Activated effector memory CD4-positive, alpha-beta T cell treated with anti-CD3 and anti-CD28 coated beads, Interleukin-2, amount 50 U/mL, for 16 hours (primary cell): ENCODE results near the gene DFFA.
"Not testable (repeated sequence)": the region's sequence is repeated elsewhere in the genome, so short reads cannot be mapped to it uniquely, and the experiment has no call there.

Source experiments
- DNase-seq: peaks from one replicate; pipeline ENCODE4 v3.0.0-alpha.2; 2020

Gene DFFA

DNA sequence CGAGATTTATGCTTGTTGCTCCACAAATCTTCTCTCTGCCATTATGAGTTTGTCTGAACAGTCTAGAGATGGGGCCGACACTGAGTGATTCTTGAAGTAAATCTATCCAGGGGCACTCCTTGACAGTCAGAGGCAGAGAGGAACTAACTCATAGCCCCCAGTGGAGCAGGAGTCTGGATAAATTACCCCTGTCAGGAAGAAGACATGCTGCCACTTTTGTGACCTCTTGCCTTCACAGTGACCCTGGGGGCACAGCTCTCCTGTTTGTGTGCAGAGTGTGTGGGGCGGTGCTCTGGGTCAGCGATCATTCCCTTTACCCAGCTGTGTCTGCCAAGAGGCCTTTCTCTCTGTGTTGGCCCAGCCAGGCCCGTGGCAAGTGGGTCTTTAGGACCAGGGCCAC lies 31.9 kb upstream of the DFFA start:
- DNase-seq: peak; percentile 60

DNA sequence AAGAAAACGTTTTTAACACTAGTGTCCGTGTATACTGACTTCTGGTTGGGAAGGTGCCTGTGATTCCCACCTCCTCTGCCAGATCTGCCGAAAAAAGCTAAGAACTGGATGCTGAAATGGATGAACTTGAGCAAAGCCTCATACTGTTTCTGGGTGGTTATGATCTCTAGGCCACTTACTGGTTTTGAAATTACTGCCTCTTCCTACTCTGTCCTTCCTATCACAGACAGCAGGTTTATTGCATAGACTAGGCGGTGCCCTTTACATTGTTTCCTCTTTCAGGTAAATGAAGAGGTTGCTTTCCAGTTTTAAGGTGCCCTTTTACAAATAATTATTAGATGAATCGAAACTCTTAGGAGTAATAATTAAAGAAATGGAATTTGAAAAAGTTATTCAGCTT lies 29.9 kb upstream of the DFFA start:
- no peak for DNase-seq

DNA sequence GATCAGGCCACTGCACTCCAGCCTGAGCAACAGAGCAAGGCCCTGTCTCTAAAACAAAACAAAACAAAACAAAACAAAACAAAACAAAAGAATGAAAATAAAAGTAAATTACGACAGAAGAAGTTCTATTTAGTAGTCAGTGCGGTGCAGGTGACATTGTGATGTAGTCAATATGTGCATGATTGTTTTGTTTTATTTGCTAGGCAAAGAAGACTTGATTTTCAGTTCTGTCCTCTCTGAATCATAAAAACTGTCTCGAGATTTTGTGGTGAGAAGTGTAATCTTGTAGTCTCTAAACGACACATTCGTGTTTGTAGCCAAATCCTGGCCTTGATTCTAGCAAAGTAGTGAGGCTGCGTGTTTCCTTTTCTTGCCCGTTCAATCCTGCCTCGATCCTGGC lies 25.9 kb upstream of the DFFA start:
- DNase-seq: no peak

DNA sequence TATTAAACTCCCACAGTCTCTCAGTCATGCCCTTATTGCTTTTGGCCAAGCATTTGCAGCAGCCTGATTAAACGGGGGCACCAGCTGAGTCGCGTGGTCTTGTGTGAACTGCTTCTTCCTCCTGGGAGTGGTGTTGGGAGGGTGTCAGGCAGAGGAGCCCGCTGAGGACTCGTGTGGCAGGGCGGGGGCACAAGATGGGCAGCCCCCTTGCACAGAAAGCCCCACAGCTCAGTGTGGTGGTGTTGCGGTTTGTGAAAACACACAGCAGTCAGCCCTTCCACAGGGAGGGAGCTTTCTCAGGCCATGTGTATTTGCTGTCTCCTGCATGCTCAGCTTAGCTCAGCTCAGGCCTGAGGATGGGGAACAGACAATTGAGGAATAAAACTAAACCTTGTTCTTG lies 24.8 kb upstream of the DFFA start:
- DNase-seq: no peak

DNA sequence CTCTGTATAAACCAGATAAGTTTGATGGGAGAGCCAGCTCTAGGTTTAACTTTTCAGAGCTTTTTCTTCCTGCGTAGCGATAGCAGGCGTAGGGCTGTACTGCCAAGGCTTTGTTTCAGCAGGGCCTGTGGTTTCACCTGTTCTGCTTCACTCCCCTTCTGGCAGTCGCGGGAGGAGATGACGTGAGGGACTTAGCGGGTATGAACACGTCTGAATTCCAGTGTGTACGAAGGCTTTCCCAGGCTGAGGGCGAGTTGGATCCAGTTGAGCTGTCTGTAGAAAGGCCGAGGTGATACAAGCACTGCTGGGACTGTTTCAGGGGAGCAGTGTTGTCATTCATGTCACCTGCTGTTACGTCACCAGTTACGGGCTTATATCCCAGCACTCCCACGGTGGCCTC lies 23.6 kb upstream of the DFFA start:
- DNase-seq: peak; percentile 65

DNA sequence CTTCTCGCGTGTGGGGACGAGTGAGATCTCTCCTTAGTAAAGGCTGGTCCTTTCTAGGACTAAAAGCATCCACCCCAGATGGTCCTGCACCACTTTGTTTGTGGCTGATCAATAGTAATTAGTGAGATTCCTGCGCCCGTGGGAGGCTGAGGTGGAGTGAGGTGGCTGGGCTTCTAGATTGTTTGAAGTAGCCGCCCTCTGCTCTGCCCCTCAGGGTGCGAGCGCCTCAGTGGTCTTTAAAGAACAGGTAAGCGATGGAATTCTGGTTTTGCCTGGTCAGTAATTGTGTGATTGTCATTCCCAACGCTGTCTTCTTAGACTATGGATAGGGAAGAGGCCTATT lies 23.1 kb upstream of the DFFA start:
- no peak for DNase-seq

DNA sequence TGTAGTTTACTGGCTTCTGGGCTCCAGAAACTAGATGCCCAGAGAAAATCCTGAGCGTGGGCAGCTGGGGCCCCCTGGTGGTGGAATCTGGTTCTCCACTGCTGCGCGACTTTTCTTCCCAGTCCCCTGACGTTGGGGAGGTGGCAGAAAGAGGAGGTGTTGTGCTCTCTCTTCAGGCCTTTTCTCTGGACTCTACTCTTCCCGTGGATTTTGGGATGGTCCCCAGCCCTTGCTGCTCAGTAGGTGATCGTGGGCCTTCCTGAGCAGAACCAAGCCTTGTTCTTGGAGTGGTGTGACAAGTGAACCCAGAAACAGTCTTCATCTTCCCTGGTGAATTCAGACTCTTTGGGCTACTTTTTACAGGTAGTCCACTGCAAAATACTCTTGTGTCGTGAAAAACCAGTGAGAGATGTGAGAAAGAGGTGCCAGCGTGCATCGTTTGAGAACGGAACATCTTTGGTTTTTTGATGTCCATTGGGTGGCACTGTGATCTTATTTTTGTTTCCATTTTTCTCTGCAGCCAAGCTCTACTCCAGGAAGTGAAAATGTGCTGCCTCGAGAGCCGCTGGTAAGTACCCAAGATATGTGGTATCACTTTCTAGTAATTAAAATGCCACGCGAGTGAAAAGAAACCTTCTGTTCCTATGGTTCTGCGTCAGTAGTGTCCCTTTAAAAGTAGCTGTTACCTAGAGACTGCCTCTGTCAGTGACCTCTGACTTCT lies 22.6 kb upstream of the DFFA start:
- DNase-seq: peak; percentile 92

DNA sequence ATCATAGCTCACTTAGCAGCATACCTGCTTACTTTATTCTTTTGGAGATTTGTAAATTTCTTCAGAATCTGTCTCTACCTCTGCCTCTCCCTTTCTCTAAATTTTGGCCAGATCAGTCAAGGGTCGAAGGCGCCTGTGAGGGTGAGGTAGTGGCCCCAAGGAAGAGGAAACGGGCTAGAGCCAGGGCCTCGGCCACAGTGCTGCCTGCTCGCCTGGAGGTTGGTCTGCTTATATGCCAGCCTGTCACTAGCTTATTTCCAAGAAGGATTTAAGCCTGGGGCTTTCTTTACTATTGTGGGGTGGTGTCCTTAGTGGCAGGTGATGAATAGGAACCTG lies 22.1 kb upstream of the DFFA start:
- no peak for DNase-seq

DNA sequence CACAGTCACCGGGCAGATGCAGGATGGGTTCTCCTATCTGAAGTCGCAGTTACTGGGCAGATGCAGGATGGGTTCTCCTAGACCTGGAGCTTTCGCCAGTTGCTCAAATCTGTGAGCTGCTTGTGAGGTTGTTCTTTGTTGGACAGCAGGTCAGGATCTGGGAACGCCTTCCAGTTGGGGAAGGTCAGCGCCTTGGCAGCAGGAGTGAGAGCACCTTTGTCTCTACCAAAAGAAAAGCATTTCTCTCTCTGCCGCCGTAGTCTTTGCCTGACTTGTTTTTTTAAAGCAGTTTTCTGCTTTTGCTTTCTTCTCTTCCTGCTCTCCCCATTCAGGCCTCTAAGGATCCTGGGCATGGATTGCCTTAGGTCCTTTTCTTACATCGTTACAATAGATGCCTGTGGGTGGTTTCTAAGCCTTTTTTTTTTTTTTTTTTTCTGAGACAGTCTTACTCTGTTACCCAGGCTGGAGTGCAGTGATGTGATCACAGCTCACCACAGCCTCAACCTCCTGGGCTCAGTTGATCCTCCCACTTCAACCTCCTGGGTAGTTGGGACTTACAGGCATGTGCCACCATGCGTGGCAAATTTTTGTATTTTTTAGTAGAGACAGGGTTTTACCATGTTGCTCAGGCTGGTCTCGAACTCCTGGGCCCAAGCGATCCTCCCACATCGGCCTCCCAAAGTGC lies 18.1 kb upstream of the DFFA start:
- DNase-seq: no peak

DNA sequence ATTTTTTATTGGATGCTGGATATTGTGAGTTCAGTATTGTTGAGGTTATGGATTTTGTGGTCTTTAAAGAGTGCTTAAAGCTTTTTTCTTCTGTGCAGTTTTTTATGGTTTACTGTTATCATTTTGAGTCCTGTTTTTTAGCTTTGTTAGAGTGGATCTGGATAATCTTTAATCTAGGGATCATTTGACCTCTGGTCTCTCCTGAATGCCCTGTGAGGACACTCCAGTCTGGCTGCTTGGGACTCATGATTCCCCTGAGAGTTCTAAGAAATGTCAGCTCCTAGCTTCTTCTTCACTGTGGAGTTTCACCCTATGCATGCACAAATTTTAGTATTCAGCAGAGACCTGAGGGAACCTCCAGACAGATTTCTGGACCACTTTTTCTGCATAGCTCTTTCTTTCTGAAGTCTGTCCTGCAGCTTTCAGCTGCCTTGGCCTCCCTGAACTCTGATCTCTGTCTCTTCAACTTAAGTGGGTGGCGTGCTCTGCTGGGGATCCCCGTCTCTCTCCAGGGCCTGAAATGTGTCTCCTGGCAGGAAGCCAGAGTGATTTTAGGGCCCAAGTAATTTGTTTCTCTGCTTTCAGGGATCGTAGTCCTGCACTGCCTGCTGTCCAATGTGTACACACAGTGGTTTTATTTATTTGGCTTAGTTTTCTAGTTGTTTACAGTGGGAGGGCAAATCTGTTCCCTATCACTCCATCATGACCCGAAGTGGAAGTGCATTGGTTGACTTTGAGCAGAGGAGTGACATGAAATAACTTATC lies 17.1 kb upstream of the DFFA start:
- DNase-seq: no peak

DNA sequence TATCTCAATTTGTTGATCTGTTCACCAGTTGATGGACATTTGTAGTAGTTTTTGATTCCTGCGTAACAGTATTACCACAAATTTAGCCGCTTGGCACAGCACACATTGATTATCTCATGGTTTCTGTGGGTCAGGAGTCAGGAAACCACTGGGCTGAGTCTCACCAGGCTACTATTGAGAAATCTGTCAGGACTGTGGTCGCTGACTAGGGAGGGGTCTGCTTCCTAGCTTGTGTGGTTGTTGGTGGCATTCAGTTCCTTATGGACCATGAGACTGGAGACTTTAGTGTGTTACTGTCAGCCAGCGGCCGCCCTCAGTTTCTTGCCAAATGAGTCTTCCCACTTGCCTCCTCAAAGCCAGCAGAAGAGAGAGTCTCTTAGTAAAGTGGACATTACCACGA lies 12.2 kb upstream of the DFFA start:
- no peak for DNase-seq

DNA sequence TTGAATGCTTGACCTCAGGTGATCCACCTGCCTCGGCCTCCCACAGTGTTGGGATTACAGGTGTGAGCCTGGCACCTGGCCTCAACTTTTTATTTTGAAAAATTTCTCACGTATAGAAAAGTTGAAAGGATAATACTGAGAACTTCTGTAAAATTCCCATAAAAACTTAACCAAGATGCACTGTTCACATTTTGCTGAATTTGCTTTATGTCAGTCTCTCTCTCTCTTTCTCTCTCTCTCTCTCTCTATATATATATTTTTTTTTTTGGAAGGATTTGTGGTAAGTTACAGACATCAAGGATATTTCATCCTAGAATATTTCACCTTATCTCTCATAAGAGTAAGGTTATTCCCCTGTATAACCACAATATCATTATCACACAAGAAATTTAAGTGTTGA lies 8.3 kb upstream of the DFFA start:
- no peak for DNase-seq

DNA sequence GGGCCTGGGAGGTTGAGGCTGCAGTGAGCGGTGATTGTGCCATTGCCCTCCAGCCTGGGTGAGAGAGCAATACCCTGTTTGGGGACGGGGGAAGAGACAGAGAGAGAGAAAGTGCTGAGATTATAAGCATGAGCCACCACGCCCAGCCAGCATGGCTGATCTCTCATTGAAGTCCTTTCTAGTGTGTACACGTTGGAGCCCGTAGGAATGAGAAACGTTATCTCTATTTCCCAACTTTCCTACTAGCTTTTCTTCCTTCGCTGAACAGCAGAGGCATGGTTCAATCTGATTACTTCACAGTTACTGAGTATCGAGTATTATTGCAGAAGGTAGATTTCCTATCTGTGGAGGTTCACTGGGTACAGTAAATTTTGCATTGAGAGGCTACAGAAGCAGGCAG lies 7.0 kb upstream of the DFFA start:
- no peak for DNase-seq

DNA sequence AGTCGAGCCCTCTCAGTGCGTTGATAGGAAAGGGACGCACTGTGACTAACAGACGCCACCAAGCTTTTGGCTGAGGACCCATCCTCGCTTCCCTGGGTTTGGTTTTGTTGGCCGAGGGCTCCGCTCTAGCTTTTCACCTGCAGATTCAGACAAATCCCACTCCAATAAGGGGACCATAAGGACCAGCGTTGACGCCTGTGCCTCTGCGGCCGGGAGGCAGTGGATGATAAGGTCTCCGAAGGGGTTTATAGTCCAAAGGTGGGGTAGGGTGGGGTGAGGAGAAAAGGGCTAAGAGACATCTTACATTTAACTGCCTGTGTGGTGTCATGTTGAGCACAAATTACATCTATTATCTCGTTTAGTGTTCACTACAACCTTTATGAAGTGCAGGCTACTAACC lies 3.2 kb upstream of the DFFA start:
- no peak for DNase-seq

DNA sequence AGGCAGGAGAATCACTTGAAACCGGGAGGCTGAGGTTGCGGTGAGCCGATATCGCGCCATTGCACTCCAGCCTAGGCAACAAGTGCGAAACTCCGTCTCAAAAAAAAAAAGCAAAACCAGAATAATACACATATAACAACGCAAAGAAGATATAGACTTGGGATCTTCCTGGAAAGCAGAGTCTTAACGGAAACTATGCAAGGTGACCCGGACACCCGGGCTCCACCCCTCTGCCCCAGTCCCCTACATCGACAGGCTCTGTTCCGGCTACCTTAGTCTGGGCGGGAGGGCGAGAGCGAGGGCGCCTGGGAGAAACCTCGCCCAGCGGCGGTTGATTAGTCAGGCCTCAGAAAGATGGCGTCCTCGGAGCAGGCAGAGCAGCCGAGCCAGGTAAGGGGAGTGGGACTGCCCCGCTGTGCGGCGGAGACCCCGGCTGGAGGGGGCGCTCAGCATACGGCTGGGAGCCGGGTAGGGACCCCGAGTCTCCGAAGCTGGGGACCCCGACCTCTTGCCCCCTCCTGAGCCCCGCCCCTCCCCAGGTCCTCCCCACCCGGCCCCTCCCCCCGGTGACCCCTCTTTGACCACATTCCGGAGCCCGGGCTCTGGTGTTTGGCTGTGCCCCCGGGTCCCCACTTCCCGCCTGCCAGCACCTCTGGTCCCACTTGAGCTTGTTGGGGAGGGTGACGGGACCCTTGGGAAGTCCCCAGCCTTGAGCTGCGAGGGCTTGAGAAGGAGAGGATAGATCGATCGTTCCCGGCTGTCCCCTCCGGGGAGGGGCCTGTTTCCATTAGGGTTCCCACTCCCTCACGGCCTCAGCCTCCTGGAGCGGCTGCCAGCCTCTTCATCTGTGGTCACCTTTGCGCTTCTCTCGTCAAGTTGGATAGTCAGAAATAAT lies 2.5 kb upstream of the DFFA start, which contains the start of gene PEX14:
PEX14 (plus strand) TSS at position 338 of the 895 bp plus-strand sequence; CDS start at position 355, 17 bp downstream.
- DNase-seq: peak; percentile 95

DNA sequence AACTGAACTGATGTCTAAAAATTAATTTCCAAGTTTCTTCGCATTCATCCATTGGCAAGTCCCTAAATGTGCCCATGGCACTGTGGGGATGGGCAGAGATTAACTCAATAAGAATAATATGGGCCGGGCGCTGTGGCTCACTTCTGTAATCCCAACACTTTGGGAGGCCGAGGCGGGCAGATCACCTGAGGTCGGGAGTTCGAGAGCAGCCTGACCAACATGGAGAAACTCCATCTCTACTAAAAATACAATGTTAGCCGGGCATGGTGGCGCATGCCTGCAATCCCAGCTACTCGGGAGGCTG lies 1.9 kb upstream of the DFFA start:
- DNase-seq: not testable (repeated sequence)

DNA sequence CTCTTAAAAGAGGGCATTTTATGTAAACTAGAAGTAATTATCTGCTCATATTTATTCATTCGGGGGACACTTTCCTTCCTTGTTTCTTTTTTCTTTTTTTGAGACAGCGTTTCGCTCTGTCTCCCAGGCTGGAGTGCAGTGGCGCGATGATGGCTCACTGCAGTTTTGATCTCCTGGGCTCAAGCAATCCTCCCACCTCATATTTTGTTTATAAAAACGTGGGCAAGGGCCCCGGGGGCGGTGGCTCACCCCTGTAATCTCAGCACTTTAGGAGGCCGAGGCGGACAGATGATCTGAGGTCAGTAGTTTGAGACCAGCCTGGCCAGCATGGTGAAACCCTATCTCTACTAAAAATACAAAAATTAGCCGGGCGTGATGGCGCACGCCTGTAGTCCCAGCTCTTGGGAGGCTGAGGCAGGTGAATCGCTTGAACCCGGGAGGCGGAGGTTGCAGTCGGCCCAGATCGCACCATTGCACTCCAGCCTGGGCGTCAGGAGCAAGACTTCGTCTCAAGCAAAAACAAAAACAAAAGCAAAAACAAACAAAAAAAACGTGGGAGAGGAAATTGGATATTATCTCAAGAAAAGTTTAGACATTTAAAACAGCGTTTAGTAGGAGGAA lies 926 bp upstream of the DFFA start:
- no peak for DNase-seq

DNA sequence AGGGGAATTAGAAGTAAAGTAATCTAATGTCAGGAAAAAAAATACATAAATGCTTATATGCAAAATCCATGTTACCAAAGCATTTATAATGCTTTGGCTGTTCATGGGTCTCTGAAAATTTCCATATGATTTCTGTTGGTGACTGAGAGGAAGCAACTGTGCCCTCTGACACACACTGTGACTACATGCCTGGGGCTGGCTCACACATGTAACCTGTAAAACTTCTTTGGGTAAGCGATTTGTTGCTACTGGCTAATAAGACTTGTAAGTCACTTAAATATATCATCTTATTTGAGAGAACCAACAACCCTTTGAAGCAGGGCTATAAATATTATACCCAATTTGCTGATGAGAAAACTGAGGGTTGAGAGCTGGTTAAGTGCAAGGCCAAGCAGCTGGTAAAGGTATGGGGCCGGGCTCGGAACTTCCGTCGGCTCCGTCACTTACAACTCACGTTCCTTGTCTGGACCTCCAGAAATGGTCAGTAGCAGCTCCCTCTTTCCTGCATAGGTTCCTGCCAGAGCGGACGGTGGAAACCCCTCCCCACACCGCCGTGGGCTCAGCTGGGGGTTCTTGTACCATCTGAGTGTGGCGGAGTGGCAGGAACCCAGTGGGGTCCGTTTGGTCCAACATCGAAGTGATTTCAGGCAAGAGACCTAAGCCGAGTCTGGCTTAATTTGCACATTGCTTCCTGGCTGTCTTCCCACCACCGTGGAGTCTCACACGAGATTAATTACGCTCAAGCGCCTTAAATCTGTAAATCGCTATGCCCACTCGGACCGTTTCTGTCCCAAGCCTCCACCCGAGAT lies 714 bp downstream of the DFFA start:
- no peak for DNase-seq

DNA sequence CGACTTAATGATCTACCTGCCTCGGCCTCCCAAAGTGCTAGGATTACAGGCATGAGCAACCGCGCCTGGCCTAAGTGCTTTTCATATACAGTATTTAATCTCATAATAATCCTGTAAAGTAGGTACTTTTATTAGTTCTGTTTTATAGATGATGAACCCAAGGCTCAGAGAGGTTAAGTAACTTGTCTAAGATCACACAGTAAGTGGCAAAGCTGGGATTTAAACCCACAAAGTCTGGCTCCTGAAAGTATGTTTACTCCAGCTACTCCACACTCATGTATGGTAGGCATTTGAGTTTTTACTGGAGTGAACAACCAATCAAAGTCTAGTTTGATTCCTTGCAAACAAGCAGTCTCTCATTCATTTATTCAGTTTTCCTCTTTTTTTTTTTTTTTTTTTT lies 2.3 kb downstream of the DFFA start:
- no peak for DNase-seq

DNA sequence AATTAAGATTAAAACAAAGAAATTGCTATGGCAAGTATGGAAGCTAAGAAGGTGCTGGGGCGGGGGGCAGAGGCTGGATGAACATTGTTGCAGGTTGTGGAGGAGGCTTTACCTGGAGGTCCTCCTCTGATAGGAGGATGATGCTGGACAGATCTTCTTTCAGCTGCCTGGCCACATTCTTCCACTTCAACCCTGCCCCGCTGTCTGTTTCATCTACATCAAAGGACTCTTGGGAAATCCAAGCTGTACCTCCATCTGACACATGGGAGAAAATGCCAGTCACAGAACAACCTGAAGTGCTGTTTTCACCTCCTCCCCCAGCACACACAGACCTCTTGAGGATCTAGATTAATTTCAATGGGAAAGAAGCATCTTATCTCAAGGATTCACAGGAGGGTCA lies 5.3 kb downstream of the DFFA start:
- DNase-seq: no peak

DNA sequence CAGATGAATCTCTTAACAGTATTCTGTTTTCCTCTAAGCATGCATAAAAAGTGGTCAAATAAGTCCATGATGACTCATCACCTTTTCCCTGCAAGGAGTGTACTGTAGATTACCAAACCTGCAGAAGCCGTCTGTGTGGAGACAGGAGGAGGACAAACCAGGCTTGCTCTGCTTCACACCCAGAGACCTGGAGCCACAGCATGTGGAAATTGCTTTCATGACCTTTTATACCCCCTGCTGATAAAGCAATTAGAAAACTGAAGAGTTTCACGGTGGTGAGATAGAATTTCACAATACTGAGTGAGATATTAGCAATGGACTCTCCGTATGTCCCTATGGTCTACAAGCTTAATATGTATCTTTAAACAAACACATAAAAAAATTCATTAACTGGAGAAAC lies 13.1 kb downstream of the DFFA start:
- DNase-seq: no peak

DNA sequence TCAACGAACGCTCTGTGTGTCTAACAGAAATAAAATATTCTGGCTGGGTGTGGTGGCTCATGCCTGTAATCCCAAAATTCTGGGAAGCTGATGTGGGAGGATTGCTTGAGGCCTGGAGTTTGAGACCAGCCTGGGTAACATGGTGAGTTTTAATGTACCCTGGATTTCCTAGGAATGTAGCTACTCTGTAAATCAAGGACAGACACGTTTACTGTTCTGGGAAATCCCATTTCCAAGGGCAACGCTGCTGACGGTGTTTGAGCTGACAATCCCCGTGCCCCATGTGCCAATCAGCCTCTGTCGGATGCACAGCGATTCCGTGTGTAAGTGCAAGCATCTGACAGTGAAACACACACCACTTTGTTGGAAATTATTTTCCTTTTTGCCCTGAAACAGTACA lies 14.5 kb downstream of the DFFA start:
- DNase-seq: no peak
